ENCODE measurements around the gene EIF2B4. TPM values are rescaled to one million over a fixed set of nuclear protein-coding genes. Genes with fewer than 3 reads are reported as not detected.

Gene EIF2B4
- total RNA-seq, result 29.1 and 37.9 TPM in 2 replicates

DNA sequence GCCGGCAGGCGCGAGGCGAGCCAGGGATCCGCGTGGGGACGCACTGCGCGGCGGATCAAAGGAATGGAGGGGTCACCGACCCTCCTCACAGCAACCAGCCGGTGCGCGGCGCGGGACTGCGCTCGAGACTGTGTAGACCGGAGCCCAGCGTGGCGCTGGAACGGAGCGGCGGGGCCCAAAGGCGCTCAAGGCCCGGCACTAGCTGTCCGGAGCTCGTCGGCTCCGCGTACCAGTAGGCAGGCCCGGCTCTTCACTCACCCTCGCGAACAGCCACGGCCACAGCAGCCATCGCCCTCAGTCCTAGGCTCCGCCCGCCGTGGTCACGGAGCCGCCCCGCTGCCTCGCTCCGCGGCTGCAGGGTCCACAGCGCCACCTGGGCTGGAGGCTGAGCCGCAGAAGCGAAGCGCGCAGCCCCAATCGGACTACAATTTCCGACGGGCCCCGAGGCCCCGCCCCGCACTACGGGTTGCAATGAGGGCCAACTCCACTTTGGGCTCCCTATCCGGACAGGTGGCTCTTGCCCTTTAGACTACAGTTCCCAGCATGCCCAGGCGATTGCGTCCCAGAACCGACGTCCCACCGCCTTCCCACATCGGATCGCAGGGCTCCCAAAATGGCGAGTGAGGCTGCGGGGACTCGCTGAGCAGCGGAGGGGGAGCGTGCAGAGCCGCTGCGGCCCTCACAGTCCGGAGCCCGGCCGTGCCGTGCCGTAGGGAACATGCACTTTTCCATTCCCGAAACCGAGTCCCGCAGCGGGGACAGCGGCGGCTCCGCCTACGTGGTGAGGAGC is at the start of gene EIF2B4, which contains the start of gene SNX17:
EIF2B4 (minus strand) TSS at position 313 of the 790 bp plus-strand sequence; CDS start at position 289, 24 bp downstream.
SNX17 (plus strand) TSS at position 591 of the 790 bp plus-strand sequence; CDS start at position 719, 128 bp downstream.

DNA sequence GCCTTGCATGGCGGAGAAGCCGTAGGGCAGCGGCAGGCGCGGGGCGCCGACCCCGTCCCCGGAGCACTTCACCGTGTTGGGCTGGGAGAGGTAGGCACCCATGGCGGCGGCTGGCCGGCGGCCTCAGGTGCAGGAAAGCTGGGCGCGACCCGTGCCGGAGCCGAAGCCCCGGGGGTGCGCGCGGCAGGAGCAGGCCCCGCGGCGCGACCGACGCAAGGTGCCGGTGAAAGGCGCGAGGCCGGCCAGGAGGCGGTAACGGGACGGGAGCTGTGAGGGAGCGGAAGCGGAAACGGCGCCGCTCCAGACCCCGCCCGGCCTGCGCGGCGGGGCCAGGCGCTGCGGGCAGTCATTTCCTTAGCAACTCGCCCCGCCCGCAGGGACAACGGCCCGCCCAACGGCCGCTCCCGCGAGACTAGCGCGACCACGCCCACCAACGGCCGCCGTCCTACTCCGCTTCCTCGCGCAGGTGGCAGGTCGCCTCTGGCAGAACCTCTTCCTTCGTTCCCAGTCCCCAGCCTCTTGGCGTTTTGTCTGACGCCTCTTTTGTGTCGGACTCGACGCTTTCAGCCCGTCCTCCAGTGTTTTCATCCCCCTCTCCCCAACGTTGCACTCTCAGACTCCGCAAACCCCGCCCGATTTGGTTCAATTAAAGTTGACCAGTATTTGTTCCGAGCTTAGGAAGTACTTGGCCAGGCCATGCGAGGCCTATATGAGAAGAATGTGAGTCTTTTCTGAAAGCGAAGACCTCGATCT is 39.4 kb upstream of the EIF2B4 start, which contains the start of gene PPM1G:
PPM1G (minus strand) TSS at position 271 of the 753 bp plus-strand sequence; CDS start at position 102, 169 bp downstream.

DNA sequence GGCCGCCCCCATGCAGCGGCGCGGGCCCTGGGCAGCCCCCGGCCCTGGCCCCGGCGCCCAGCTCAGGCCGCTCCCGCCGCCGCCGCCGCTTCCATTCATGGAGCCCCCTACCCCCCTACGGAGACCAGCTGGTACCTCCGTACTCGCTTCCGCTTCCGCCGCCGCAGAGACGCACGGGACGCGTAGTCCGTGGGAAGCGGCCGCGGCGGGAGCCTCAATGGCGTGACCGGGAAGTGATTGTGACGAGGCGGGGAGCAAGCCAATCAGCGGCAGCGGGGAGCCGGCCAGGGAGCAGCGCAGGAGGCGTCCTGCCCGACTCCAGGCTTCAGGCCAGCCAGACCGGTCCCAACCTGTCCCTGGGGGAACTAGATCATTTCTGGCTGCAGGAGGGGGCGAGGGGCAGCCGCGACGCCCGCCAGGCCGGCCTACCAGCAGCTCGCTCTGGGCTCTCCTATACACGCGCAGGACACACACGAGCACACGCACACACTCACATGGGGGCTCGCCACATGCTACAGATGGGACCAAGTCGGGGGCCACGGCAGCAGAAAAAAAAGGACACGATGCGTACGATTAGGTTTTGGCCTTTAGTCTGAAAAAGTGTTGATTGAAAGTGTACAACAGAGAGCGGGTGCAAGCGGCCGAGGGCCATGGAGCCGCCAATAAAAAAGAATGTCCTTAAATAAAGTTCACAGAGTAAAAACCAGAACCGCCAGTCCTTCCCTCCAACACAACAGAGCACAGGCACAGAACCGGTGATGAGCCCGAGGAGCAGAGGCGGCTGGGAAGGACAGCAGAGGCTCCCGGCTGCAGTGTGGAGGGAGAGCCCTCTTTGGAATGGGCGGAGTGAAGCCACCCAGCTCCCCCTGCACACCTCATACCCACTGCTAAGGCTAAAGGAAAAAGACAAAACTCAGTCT is 10.7 kb upstream of the EIF2B4 start, which contains the start of gene ZNF513:
ZNF513 (minus strand) TSS at position 109 of the 920 bp plus-strand sequence. CDS start 208 bp downstream, outside the sequence.

DNA sequence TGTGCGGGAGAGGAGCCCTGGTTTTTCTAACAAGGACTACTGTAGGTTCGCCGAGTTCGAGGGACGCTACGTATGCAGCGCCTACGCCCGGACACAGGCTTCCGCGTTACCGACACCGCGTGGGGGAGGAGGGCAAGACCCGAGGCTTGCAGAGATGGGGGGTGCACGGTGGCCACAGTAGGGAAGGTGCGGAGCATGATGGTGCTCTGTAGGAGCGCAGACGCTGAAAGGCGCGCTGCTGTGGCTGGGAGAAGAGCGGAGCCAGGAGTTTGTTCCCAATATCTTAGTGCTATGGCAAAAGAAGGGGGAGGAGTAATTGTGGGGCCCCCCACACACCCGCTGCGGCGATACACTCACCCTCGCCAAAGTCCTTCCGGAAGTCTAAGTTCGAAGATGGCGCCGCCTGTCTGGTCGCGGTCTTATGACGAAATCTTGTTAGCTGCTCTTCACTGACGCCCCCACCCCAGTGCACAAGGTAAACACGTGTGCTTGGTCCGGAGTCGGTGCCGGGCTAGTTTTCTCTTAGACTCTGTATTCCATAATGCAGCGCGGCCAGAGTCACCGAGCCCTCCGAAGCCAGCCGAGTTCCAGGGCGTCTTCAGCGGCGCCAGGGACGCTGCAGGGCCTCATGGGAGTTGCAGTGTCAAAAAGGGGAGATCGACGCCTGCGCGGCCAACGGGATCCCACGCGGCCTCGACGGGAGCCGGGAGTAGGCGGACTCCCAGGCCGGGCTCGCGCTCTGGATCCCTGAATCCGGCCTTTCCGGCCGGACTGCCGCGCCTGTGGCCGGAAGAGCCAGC is 13.6 kb downstream of the EIF2B4 start, which contains the start of gene GTF3C2:
GTF3C2 (minus strand) TSS at position 383 of the 800 bp plus-strand sequence. CDS start 13,210 bp downstream, outside the sequence.

DNA sequence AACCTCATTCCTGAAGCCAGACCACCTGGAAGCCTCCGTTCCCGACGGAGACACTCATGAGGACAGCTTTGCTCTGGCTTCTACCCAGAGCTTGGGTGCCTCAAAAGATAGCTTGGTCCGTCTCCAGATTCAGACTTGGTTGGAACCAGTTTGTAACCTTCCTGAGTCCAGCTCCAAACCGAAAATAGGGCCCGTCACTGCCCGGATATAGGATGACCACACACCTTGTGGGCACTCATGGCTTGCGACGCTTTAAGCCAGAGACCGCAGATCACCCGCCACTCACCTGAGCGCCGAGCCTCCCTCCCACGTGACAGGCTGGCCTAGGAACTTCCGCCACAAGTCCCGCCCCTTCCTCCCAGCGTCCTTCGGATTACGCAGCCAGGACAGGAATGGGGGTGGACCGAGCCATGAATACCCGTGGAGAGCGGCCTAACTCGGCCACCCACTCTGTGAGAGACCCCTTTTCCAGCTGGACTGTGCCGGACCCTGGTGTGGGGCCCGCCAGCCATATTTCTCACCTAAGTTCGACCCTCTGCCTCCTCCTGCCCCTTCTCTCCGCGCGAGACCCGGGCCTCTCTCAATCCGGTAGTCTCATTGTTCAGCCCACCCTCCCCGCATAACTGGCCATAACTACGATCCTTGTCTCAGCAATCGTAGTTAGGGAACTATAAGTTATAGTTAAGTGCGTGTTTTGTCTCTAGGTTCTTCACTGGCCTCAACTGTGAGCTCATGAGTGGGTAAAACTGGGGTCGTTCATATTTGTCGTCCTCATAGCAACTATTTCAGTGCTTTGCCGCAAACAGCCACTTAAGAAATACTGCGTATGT is 47.2 kb downstream of the EIF2B4 start, which contains the start of gene MPV17:
MPV17 (minus strand) TSS at position 332 of the 830 bp plus-strand sequence. CDS start 580 bp downstream, outside the sequence.

Other genes with a start within 250 kb of the EIF2B4 start
- gene ABHD1, start 246.5 kb downstream of the EIF2B4 start, total RNA-seq, result not detected in 2 replicates
- 76.7 and 108 TPM in 2 replicates for gene PREB, start 235.7 kb downstream of the EIF2B4 start, total RNA-seq
- not detected in 2 replicates for gene PRR30, start 230.9 kb downstream of the EIF2B4 start, total RNA-seq
- gene TCF23, start 221.3 kb downstream of the EIF2B4 start, total RNA-seq, result not detected in 2 replicates
- gene ATRAID, start 158.3 kb downstream of the EIF2B4 start, total RNA-seq, result 143 and 170 TPM in 2 replicates
- 39.6 and 59.4 TPM in 2 replicates for gene SLC5A6, start 158.1 kb downstream of the EIF2B4 start, total RNA-seq
- gene CAD, start 153.0 kb downstream of the EIF2B4 start, total RNA-seq, result 34.4 and 72.2 TPM in 2 replicates
- 0.14 TPM in 1 of 2 replicates, not detected in the other for gene SLC30A3, start 107.3 kb downstream of the EIF2B4 start, total RNA-seq
- gene DNAJC5G, start 94.9 kb downstream of the EIF2B4 start, total RNA-seq, result not detected in 2 replicates
- not detected in 2 replicates for gene TRIM54, start 87.9 kb downstream of the EIF2B4 start, total RNA-seq
- 0.86 and 1.1 TPM in 2 replicates for gene UCN, start 61.9 kb downstream of the EIF2B4 start, total RNA-seq
- 64.8 and 67.7 TPM in 2 replicates for gene MPV17, start 47.2 kb downstream of the EIF2B4 start, total RNA-seq
- 31.7 and 63.6 TPM in 2 replicates for gene GTF3C2, start 13.6 kb downstream of the EIF2B4 start, total RNA-seq
- 141 and 166 TPM in 2 replicates for gene SNX17, start 278 bp upstream of the EIF2B4 start, total RNA-seq
- 11.5 and 12.3 TPM in 2 replicates for gene ZNF513, start 10.4 kb upstream of the EIF2B4 start, total RNA-seq
- gene PPM1G, start 39.3 kb upstream of the EIF2B4 start, total RNA-seq, result 98.0 and 99.6 TPM in 2 replicates
- 136 and 159 TPM in 2 replicates for gene NRBP1, start 58.3 kb upstream of the EIF2B4 start, total RNA-seq
- gene KRTCAP3, start 72.0 kb upstream of the EIF2B4 start, total RNA-seq, result not detected in 2 replicates
- gene IFT172, start 119.4 kb upstream of the EIF2B4 start, total RNA-seq, result 14.2 and 18.5 TPM in 2 replicates
- 2.2 and 14.0 TPM in 2 replicates for gene FNDC4, start 124.9 kb upstream of the EIF2B4 start, total RNA-seq
- 0.43 TPM in 1 of 2 replicates, not detected in the other for gene GCKR, start 126.5 kb upstream of the EIF2B4 start, total RNA-seq
- gene ZNF512, start 212.7 kb upstream of the EIF2B4 start, total RNA-seq, result 23.2 and 27.8 TPM in 2 replicates